H1 (cell line): ENCODE results near the gene KRTAP5-4. TPM values are rescaled to one million over a fixed set of nuclear protein-coding genes. Genes with fewer than 3 reads are reported as not detected.

ENCODE experiments used
- CTCF ChIA-PET: fragments of 300-600 bp; sonication (Branson Sonifier 250); formaldehyde crosslinking; loops from one replicate; lab custom pipeline; 2021; ENCODE audit not compliant: partially characterized antibody; lab: Charles Lee
- POLR2A ChIA-PET: fragments of 300-600 bp; sonication (Branson Sonifier 250); formaldehyde crosslinking; loops from one replicate; lab custom pipeline; 2021; ENCODE audit warnings: inconsistent platforms; ENCODE audit not compliant: partially characterized antibody; lab: Charles Lee
- DNase-seq, 2 experiments: peaks; one replicate each; pipeline versions ENCODE4 v3.0.0 to v3.0.0-alpha.2; 2010 to 2022; ENCODE audit warnings: low spot score in 2 of 2, low read depth in 1 of 2, mixed read lengths in 1 of 2
- FAIRE-seq: peaks from 2 replicates; lab custom pipeline; 2011; peaks lifted over from hg19 to GRCh38; lab: Jason Lieb, UNC
- H2AFZ ChIP-seq: 2 replicates; pipeline ENCODE4 v1.8.1; 2012; ENCODE audit warnings: low read length, inconsistent platforms
- H2AK5ac ChIP-seq: 2 replicates; pipeline ENCODE4 v1.6.1; 2013; ENCODE audit warnings: low read depth, low read length
- H2BK120ac ChIP-seq: replicated peaks from 2 replicates; pipeline ENCODE3; 2013; ENCODE audit warnings: low read depth, low read length, inconsistent platforms
- H2BK12ac ChIP-seq: 2 replicates; pipeline ENCODE4 v1.6.1; 2013; ENCODE audit warnings: low read depth, low read length
- H2BK15ac ChIP-seq: 2 replicates; pipeline ENCODE4 v1.6.1; 2013; ENCODE audit warnings: low read length
- H2BK20ac ChIP-seq: 2 replicates; pipeline ENCODE4 v1.6.1; 2013; ENCODE audit warnings: low read length
- H2BK5ac ChIP-seq: 2 replicates; pipeline ENCODE4 v1.6.1; 2013; ENCODE audit warnings: low read depth, low read length
- H3K14ac ChIP-seq: 2 replicates; pipeline ENCODE4 v1.6.1; 2013; ENCODE audit warnings: inconsistent platforms; ENCODE audit not compliant: insufficient read length
- H3K18ac ChIP-seq: 2 replicates; pipeline ENCODE4 v1.6.1; 2013; ENCODE audit warnings: low read length; ENCODE audit errors: extremely low read depth
- H3K23ac ChIP-seq: 2 replicates; pipeline ENCODE4 v1.6.1; 2013; ENCODE audit warnings: inconsistent platforms; ENCODE audit not compliant: insufficient read length
- H3K23me2 ChIP-seq: 2 replicates; pipeline ENCODE4 v1.6.1; 2013; ENCODE audit warnings: low read depth, low read length
- H3K27ac ChIP-seq: 2 replicates; pipeline ENCODE4 v1.6.1; 2011; ENCODE audit warnings: low read depth, low read length, inconsistent platforms
- H3K27me3 ChIP-seq, 4 experiments: replicated peaks in 1 of 4; 1 replicate in 1 of 4; 2 replicates in 3 of 4; pipeline versions ENCODE4 v1.6.1 to v1.8.1; 2011 to 2013; ENCODE audit warnings: low read length in 3 of 4, mild to moderate bottlenecking in 3 of 4, inconsistent platforms in 2 of 4, mixed read lengths in 2 of 4, moderate library complexity in 1 of 4; ENCODE audit not compliant: control insufficient read depth in 3 of 4, insufficient read depth in 3 of 4; ENCODE audit errors: extremely low read depth in 1 of 4
- H3K36me3 ChIP-seq, 4 experiments: 2 replicates each; pipeline versions ENCODE4 v1.6.1 to v1.8.1; 2011 to 2013; ENCODE audit warnings: mild to moderate bottlenecking in 4 of 4, low read length in 3 of 4, moderate library complexity in 2 of 4, control low read depth in 1 of 4, inconsistent platforms in 1 of 4; ENCODE audit not compliant: insufficient read depth in 4 of 4, control insufficient read depth in 2 of 4
- H3K4ac ChIP-seq: replicated peaks from 2 replicates; pipeline ENCODE3; 2013; ENCODE audit warnings: low read length, low read depth, mixed read lengths, inconsistent platforms; ENCODE audit not compliant: insufficient read length
- H3K4me1 ChIP-seq, 4 experiments: replicated peaks in 1 of 4; 1 replicate in 1 of 4; 2 replicates in 3 of 4; pipeline versions ENCODE4 v1.6.1 to v1.8.1; 2011 to 2013; ENCODE audit warnings: low read length in 3 of 4, inconsistent platforms in 2 of 4, mixed read lengths in 1 of 4; ENCODE audit not compliant: insufficient read depth in 4 of 4, control insufficient read depth in 3 of 4
- H3K4me2 ChIP-seq, 2 experiments: 2 replicates each; pipeline versions ENCODE4 v1.6.1 to v1.8.1; 2011 to 2013; ENCODE audit warnings: low read depth in 2 of 2, low read length in 2 of 2, control low read depth in 1 of 2, inconsistent platforms in 1 of 2, mild to moderate bottlenecking in 1 of 2; ENCODE audit not compliant: insufficient read depth in 1 of 2
- H3K4me3 ChIP-seq, 4 experiments: fragments of 200-600, 300-600 bp in 1 of 4; sonication (generic), shearing (Covaris generic), sonication (Bioruptor Twin) in 1 of 4; 2 replicates each; pipeline versions ENCODE4 v1.5.1 to v1.8.1; 2011 to 2016; ENCODE audit warnings: low read length in 4 of 4, low read depth in 3 of 4, control low read depth in 2 of 4, inconsistent platforms in 2 of 4, mild to moderate bottlenecking in 2 of 4, mixed read lengths in 1 of 4, moderate library complexity in 1 of 4; ENCODE audit not compliant: insufficient read depth in 2 of 4; ENCODE audit errors: extremely low read depth in 1 of 4
- H3K56ac ChIP-seq: replicated peaks from 2 replicates; pipeline ENCODE3; 2013; ENCODE audit warnings: low read depth, mild to moderate bottlenecking, mixed read lengths, low read length, inconsistent platforms; ENCODE audit not compliant: insufficient read length
- H3K79me1 ChIP-seq: 2 replicates; pipeline ENCODE4 v1.6.1; 2013; ENCODE audit warnings: low read depth, low read length, control low read depth
- H3K79me2 ChIP-seq, 2 experiments: 2 replicates each; pipeline versions ENCODE4 v1.6.1 to v1.8.1; 2012 to 2013; ENCODE audit warnings: low read length in 2 of 2, mild to moderate bottlenecking in 2 of 2, inconsistent platforms in 1 of 2; ENCODE audit not compliant: insufficient read depth in 2 of 2, control insufficient read depth in 1 of 2
- H3K9ac ChIP-seq, 4 experiments: replicated peaks in 1 of 4; 1 replicate in 1 of 4; 2 replicates in 3 of 4; pipeline versions ENCODE4 v1.6.1 to v1.8.1; 2011 to 2013; ENCODE audit warnings: low read depth in 3 of 4, low read length in 3 of 4, control low read depth in 2 of 4, mild to moderate bottlenecking in 2 of 4, moderate library complexity in 2 of 4, inconsistent platforms in 1 of 4; ENCODE audit errors: extremely low read depth in 1 of 4
- H3K9me3 ChIP-seq, 2 experiments: 2 replicates each; pipeline versions ENCODE4 v1.6.1 to v1.8.1; 2012 to 2013; ENCODE audit warnings: mild to moderate bottlenecking in 2 of 2, moderate library complexity in 2 of 2, control low read depth in 1 of 2, inconsistent platforms in 1 of 2, low read depth in 1 of 2, low read length in 1 of 2, mixed read lengths in 1 of 2; ENCODE audit not compliant: insufficient read depth in 2 of 2
- H4K20me1 ChIP-seq, 2 experiments: replicated peaks in 1 of 2; 2 replicates each; pipeline versions ENCODE3 to v1.8.1; 2011 to 2013; ENCODE audit warnings: inconsistent platforms in 2 of 2, low read length in 2 of 2, mild to moderate bottlenecking in 1 of 2; ENCODE audit not compliant: insufficient read depth in 2 of 2, control insufficient read depth in 1 of 2
- H4K5ac ChIP-seq: 2 replicates; pipeline ENCODE4 v1.6.1; 2013; ENCODE audit warnings: low read length, low read depth, mixed read lengths, inconsistent platforms; ENCODE audit not compliant: insufficient read length
- H4K8ac ChIP-seq: 2 replicates; pipeline ENCODE4 v1.8.0; 2013; ENCODE audit warnings: mild to moderate bottlenecking, moderate library complexity, low read length, inconsistent platforms; ENCODE audit not compliant: insufficient read depth; ENCODE audit errors: extremely low read depth
- H4K91ac ChIP-seq: replicated peaks from 2 replicates; pipeline ENCODE3; 2013; ENCODE audit warnings: low read length, mixed read lengths, inconsistent platforms; ENCODE audit not compliant: insufficient read length
- BACH1 ChIP-seq: IDR thresholded peaks from 2 replicates; pipeline ENCODE4 v1.6.1; 2012; ENCODE audit warnings: low read length, improper control_type of control experiment
- BRCA1 ChIP-seq: IDR thresholded peaks from 2 replicates; pipeline ENCODE4 v1.6.1; 2012; ENCODE audit warnings: low read depth, low read length, improper control_type of control experiment
- EZH2 ChIP-seq: fragments of 200-600 bp; sonication (generic); IDR thresholded peaks from 2 replicates; pipeline ENCODE4 v1.7.1; 2012; ENCODE audit warnings: low read depth, mild to moderate bottlenecking, moderate library complexity, low read length, inconsistent platforms; ENCODE audit not compliant: severe bottlenecking
- MAFK ChIP-seq: IDR thresholded peaks from 2 replicates; pipeline ENCODE4 v1.6.1; 2012; ENCODE audit warnings: low read depth, mild to moderate bottlenecking, improper control_type of control experiment, low read length
- RFX5 ChIP-seq: IDR thresholded peaks from 2 replicates; pipeline ENCODE4 v1.6.1; 2011; ENCODE audit warnings: low read depth, low read length, improper control_type of control experiment, borderline replicate concordance
- RNF2 ChIP-seq: fragments of 200-900, 300-1000 bp; sonication (generic); IDR thresholded peaks from 2 replicates; pipeline ENCODE4 v1.7.1; 2016; ENCODE audit warnings: borderline replicate concordance, low read depth, mild to moderate bottlenecking, antibody characterized with exemption, low read length; ENCODE audit not compliant: poor library complexity, severe bottlenecking; ENCODE audit errors: missing control alignments
- SAP30 ChIP-seq: fragments of 300-600 bp; sonication (generic); IDR thresholded peaks from 2 replicates; pipeline ENCODE4 v1.7.1; 2012; ENCODE audit warnings: low read length, moderate library complexity, mild to moderate bottlenecking, inconsistent platforms; ENCODE audit not compliant: insufficient read depth, insufficient replicate concordance
- SIN3A ChIP-seq, 2 experiments: IDR thresholded peaks in 1 of 2; conservative IDR thresholded peaks in 1 of 2; 2 replicates each; pipeline ENCODE4 v1.6.1; 2011 to 2012; ENCODE audit warnings: low read length in 2 of 2, improper control_type of control experiment in 1 of 2, low read depth in 1 of 2, mild to moderate bottlenecking in 1 of 2
- SUZ12 ChIP-seq: fragments of 200-600 bp; sonication (generic); IDR thresholded peaks from 2 replicates; pipeline ENCODE4 v1.6.1; 2012; ENCODE audit warnings: mild to moderate bottlenecking, inconsistent platforms, low read length, moderate library complexity, mixed read lengths
- WGBS, 2 experiments: shearing (Covaris generic) in 1 of 2; methylation state at CpG; one replicate each; pipeline versions ENCODE4 v1.1.6 to v1.1.7; 2013 to 2015; ENCODE audit warnings: low lambda C conversion rate in 2 of 2, mixed read lengths in 2 of 2, inconsistent platforms in 1 of 2, low coverage in 1 of 2, missing lambda C conversion rate in 1 of 2; ENCODE audit not compliant: insufficient replicate concordance in 2 of 2, insufficient coverage in 1 of 2, insufficient read length in 1 of 2; ENCODE audit errors: extremely low coverage in 1 of 2, missing lambda C conversion rate in 1 of 2; 5-methylcytosine and 5-hydroxymethylcytosine counted together
- polyA plus RNA-seq, 7 experiments: library from polyadenylated mRNA; depleted of rRNA in 3 of 7; stranded (reverse) in 5 of 7; unstranded in 2 of 7; fragments of >200 nt in 5 of 7; fragments of 200-250 nt in 2 of 7; gene quantifications; 1 replicate in 5 of 7; 2 replicates in 1 of 7; 4 replicates in 1 of 7; pipeline versions ENCODE4 v1.2.1 to v1.2.3, GENCODE V29; 2011 to 2013; ENCODE audit warnings: missing spikeins in 2 of 7, mixed read lengths in 2 of 7
- total RNA-seq: library from RNA; stranded (reverse); fragmentation: NEBNext Ultra II Directional; extraction: Animal tissue kit (Norgen Biotek cat#: 25700); gene quantifications from 2 replicates; pipeline ENCODE4 v1.2.1, GENCODE V29; 2021

KRTAP5-4 gene
- total and polyA plus RNA-seq, 2 of the 8 experiments (the other 6 are each of a cell fraction or from before 2014, with no cell fraction given) = not detected

GRCh38 chr11:1670905-1671371 lies 49.0 kb upstream of the KRTAP5-4 start:
- H3K27me3 ChIP-seq = peaks cover 0 to 4% (median 0%) of the 10 kb centered on the region in 4 experiments; a peak in 3 of 7 replicates
- no peak overlapping the region for H3K4me2 ChIP-seq
- no peak overlapping the region for H4K91ac ChIP-seq
- H2BK12ac ChIP-seq = peak overlapping the region; percentile 52; the same call in 1 of the 2 replicates
- H2BK20ac ChIP-seq = no peak overlapping the region
- H3K79me1 ChIP-seq = no peaks in the 10 kb centered on the region
- 0 out of 2 replicates have a peak overlapping the region, but pooled peaks have one; percentile 17 for H2AK5ac ChIP-seq
- no peak overlapping the region for H3K9ac ChIP-seq
- no peak overlapping the region; the same call in 1 of the 2 replicates for H3K18ac ChIP-seq
- no peaks in the 10 kb centered on the region; a peak in 1 of 7 replicates for H3K4me1 ChIP-seq
- WGBS, 2 experiments = 74% methylated on average over 10 of the region's 11 CpGs; no CpG with 5 or more reads in 1 of the 2 experiments
- no peak overlapping the region for H3K14ac ChIP-seq
- H3K27ac ChIP-seq = no peak overlapping the region
- no peak overlapping the region for H2BK5ac ChIP-seq
- H2AFZ ChIP-seq = no peak overlapping the region
- H4K8ac ChIP-seq = no peak overlapping the region
- no peak overlapping the region for H4K5ac ChIP-seq
- H3K36me3 ChIP-seq = no peaks in the 10 kb centered on the region
- H3K4me3 ChIP-seq = no peak overlapping the region
- no peak for DNase-seq
- H3K79me2 ChIP-seq = no peaks in the 10 kb centered on the region
- peak overlapping the region; percentile 88 for H2BK15ac ChIP-seq
- H3K23ac ChIP-seq = no peak overlapping the region
- H3K9me3 ChIP-seq = no peaks in the 10 kb centered on the region
- no peak for FAIRE-seq
- H3K4ac ChIP-seq = no peak overlapping the region
- H3K23me2 ChIP-seq = peaks cover 6% of the 10 kb centered on the region; the same call in 1 of the 2 replicates
- TF ChIP-seq SAP30 = no peak
- TF ChIP-seq SUZ12 = no peak
- TF ChIP-seq EZH2 = no peak
- no peak for TF ChIP-seq MAFK
- TF ChIP-seq BACH1 = no peak
- TF ChIP-seq SIN3A (conservative IDR thresholded peaks at IDR 0.05 in 1 of 2, IDR thresholded peaks at IDR 0.05 in 1 of 2; ENCODE audit: low read depth in 1 of 2, low read length in 2 of 2) = no peak
- TF ChIP-seq BRCA1 = no peak
- no peak for TF ChIP-seq RFX5
- no peak for TF ChIP-seq RNF2
- H2BK120ac ChIP-seq = no peak overlapping the region
- H3K56ac ChIP-seq = peak overlapping the region; percentile 69
- peaks cover 0 to 2% of the 10 kb centered on the region in 2 experiments for H4K20me1 ChIP-seq
- ChIA-PET POLR2A (no interaction called here), CTCF (interaction anchor here (1.0 to 4.5 kb wide), 2 partner anchors 11 to 18 kb away, joined by 4 to 15 read pairs; no protein-coding TSS in a partner anchor)
